GM12874 (cell line): ENCODE results near the gene LRRTM3.

Experiments
- CTCF ChIP-seq: IDR thresholded peaks from 2 replicates; pipeline ENCODE4 v1.5.1; 2011; ENCODE audit warnings: low read depth, mild to moderate bottlenecking, control low read depth, low read length, moderate library complexity; ENCODE audit not compliant: insufficient read depth

LRRTM3 gene

GRCh38 chr10:67072654-67073053 is 146.8 kb downstream of the LRRTM3 start:
- no peak for TF ChIP-seq CTCF

GRCh38 chr10:67075491-67075971 is 149.7 kb downstream of the LRRTM3 start:
- no peak for TF ChIP-seq CTCF

GRCh38 chr10:67076144-67076543 is 150.3 kb downstream of the LRRTM3 start:
- no peak for TF ChIP-seq CTCF

- no peak for TF ChIP-seq CTCF
Observed at GRCh38 chr10:67077376-67077775, 151.5 kb downstream of the LRRTM3 start.

GRCh38 chr10:67079126-67079525 is 153.3 kb downstream of the LRRTM3 start:
- TF ChIP-seq CTCF: no peak

GRCh38 chr10:67086327-67087134 is 160.7 kb downstream of the LRRTM3 start:
- no peak for TF ChIP-seq CTCF

- no peak for TF ChIP-seq CTCF
Observed at GRCh38 chr10:67087135-67087425, 161.2 kb downstream of the LRRTM3 start.

GRCh38 chr10:67088036-67088435 is 162.2 kb downstream of the LRRTM3 start:
- no peak for TF ChIP-seq CTCF
